Naive thymus-derived CD4-positive, alpha-beta T cell (primary cell): ENCODE data around the gene SYNC. TPM values are rescaled to one million over a fixed set of nuclear protein-coding genes. Genes with fewer than 3 reads are reported as not detected.
"Not testable (repeated sequence)": the region's sequence is repeated elsewhere in the genome, so short reads cannot be mapped to it uniquely, and the experiment has no call there.

Source experiments
- ATAC-seq: fragments of 150-1000 bp; cut with Tn5 transposase; 2 replicates; pipeline ENCODE4 v1.10.0; 2021; ENCODE audit warnings: mild to moderate bottlenecking, moderate library complexity
- CTCF ChIA-PET: fragments of 350-600 bp; sonication (Branson Sonifier 250); formaldehyde crosslinking; loops from one replicate; lab custom pipeline; 2021; ENCODE audit warnings: antibody characterized with exemption; lab: Charles Lee
- POLR2A ChIA-PET: fragments of 350-600 bp; sonication (Branson Sonifier 250); formaldehyde crosslinking; loops from one replicate; lab custom pipeline; 2021; ENCODE audit warnings: antibody characterized with exemption, inconsistent platforms; lab: Charles Lee
- DNase-seq, 9 donors: peaks; one replicate each; pipeline versions ENCODE4 v3.0.0 to v3.0.0-alpha.2; 2020 to 2022; ENCODE audit warnings: mixed read lengths in 1 of 9
- H3K27ac ChIP-seq: one replicate; pipeline ENCODE4 v1.7.0; 2013; ENCODE audit warnings: mild to moderate bottlenecking, low read depth, low read length, moderate library complexity
- H3K27me3 ChIP-seq, 2 donors: one replicate each; pipeline ENCODE4 v1.7.0; 2013; ENCODE audit warnings: low read length in 2 of 2, mild to moderate bottlenecking in 2 of 2, moderate library complexity in 2 of 2; ENCODE audit not compliant: control insufficient read depth in 2 of 2, insufficient read depth in 2 of 2
- H3K36me3 ChIP-seq, 3 experiments: 1 replicate in 2 of 3; 2 replicates in 1 of 3; pipeline ENCODE4 v1.7.0; 2013; ENCODE audit warnings: low read length in 3 of 3, mild to moderate bottlenecking in 3 of 3, moderate library complexity in 1 of 3; ENCODE audit not compliant: insufficient read depth in 3 of 3, control insufficient read depth in 2 of 3
- H3K4me1 ChIP-seq, 2 donors: one replicate each; pipeline ENCODE4 v1.7.0; 2013; ENCODE audit warnings: low read length in 2 of 2, mild to moderate bottlenecking in 2 of 2, moderate library complexity in 1 of 2; ENCODE audit not compliant: control insufficient read depth in 2 of 2, insufficient read depth in 2 of 2
- H3K4me3 ChIP-seq: 2 replicates; pipeline ENCODE4 v1.7.0; 2013; ENCODE audit warnings: mild to moderate bottlenecking, low read length
- H3K9me3 ChIP-seq, 3 experiments: 1 replicate in 2 of 3; 2 replicates in 1 of 3; pipeline ENCODE4 v1.7.0; 2013; ENCODE audit warnings: low read length in 3 of 3; ENCODE audit not compliant: control insufficient read depth in 2 of 3
- H3K27ac Mint-ChIP-seq, 9 donors: one replicate each; pipeline ENCODE4 v1.8.0; 2020 to 2022; ENCODE audit warnings: mixed read lengths in 9 of 9, mild to moderate bottlenecking in 8 of 9, moderate library complexity in 5 of 9, inconsistent platforms in 2 of 9
- H3K27me3 Mint-ChIP-seq, 5 donors: one replicate each; pipeline ENCODE4 v1.8.0; 2021 to 2022; ENCODE audit warnings: mixed read lengths in 5 of 5, mild to moderate bottlenecking in 1 of 5
- H3K36me3 Mint-ChIP-seq, 5 donors: one replicate each; pipeline ENCODE4 v1.8.0; 2020 to 2022; ENCODE audit warnings: mixed read lengths in 5 of 5, mild to moderate bottlenecking in 3 of 5, inconsistent platforms in 1 of 5
- H3K4me1 Mint-ChIP-seq, 7 donors: one replicate each; pipeline ENCODE4 v1.8.0; 2020 to 2022; ENCODE audit warnings: mixed read lengths in 7 of 7, mild to moderate bottlenecking in 3 of 7, inconsistent platforms in 1 of 7
- H3K4me3 Mint-ChIP-seq, 10 donors: one replicate each; pipeline ENCODE4 v1.8.0; 2020 to 2022; ENCODE audit warnings: mild to moderate bottlenecking in 10 of 10, mixed read lengths in 10 of 10, moderate library complexity in 6 of 10, inconsistent platforms in 2 of 10
- H3K9me3 Mint-ChIP-seq, 11 donors: one replicate each; pipeline ENCODE4 v1.8.0; 2020 to 2022; ENCODE audit warnings: mixed read lengths in 11 of 11, mild to moderate bottlenecking in 4 of 11, inconsistent platforms in 1 of 11, moderate library complexity in 1 of 11
- intact Hi-C, 2 donors: fragments of 100-400 bp; cut with micrococcal nuclease; formaldehyde crosslinking; loops; one replicate each; pipeline ENCODE4 v1.15.1; 2023
- polyA plus RNA-seq, 2 donors: library from polyadenylated mRNA; unstranded; fragments of 300-500 nt; fragmentation: Illumina TruSeq; gene quantifications; one replicate each; pipeline ENCODE4 v1.2.3, GENCODE V29; 2021
- total RNA-seq, 6 experiments: library from RNA in 5 of 6; stranded (reverse) in 5 of 6; gene quantifications; 1 replicate in 5 of 6; 2 replicates in 1 of 6; pipeline ENCODE4 v1.2.3 and lab custom pipeline; 2021 to 2026

The SYNC gene
- total and polyA plus RNA-seq, 7 experiments from 2014 or later, result not detected

GRCh38 chr1:32696996-32697395, 5.6 kb downstream of the SYNC start:
- CTCF ChIA-PET, result interaction anchor here (0.7 kb wide), 2 partner anchors 9 to 177 kb away, joined by 3 read pairs; no protein-coding TSS in a partner anchor
- ATAC-seq, POLR2A ChIA-PET, H3K27me3 ChIP-seq, DNase-seq, H3K36me3 Mint-ChIP-seq, H3K27ac Mint-ChIP-seq, H3K4me3 Mint-ChIP-seq, intact Hi-C loops, H3K4me1 ChIP-seq, H3K9me3 ChIP-seq, H3K9me3 Mint-ChIP-seq, H3K4me3 ChIP-seq, H3K27ac ChIP-seq, H3K36me3 ChIP-seq: not testable (repeated sequence)
- H3K27me3 Mint-ChIP-seq, result peaks cover 8 to 25% (median 11%) of the 10 kb centered on the region in 5 donors
- H3K4me1 Mint-ChIP-seq, result peaks cover 0 to 12% (median 3%) of the 10 kb centered on the region in 7 donors

- no peak overlapping the region for H3K27ac ChIP-seq
- no peaks in the 10 kb centered on the region for H3K27me3 ChIP-seq
- Mint-ChIP-seq H3K27me3 (peaks cover 2 to 15% (median 4%) of the 10 kb centered on the region in 5 donors), H3K27ac (no peak overlapping the region), H3K4me1 (peaks cover 0 to 10% (median 0%) of the 10 kb centered on the region in 7 donors), H3K9me3 (peaks cover 0 to 1% (median 0%) of the 10 kb centered on the region in 11 donors), H3K4me3 (no peak overlapping the region), H3K36me3 (peaks cover 0 to 4% (median 0%) of the 10 kb centered on the region in 5 donors)
- intact Hi-C loops, result no loop called here
- no peak for ATAC-seq
- H3K36me3 ChIP-seq, result no peaks in the 10 kb centered on the region
- no peaks in the 10 kb centered on the region for H3K4me1 ChIP-seq
- POLR2A ChIA-PET, result no interaction called here
- H3K9me3 ChIP-seq, result no peaks in the 10 kb centered on the region
- DNase-seq, result no peak
- H3K4me3 ChIP-seq, result no peak overlapping the region
- CTCF ChIA-PET, result interaction anchor here (0.6 kb wide), 1 partner anchor 578 kb away, joined by 4 read pairs; no protein-coding TSS in a partner anchor
These were observed 6.5 kb downstream of the SYNC start for GRCh38 chr1:32696041-32696440.

- peaks cover 0 to 1% (median 0%) of the 10 kb centered on the region in 11 donors for H3K9me3 Mint-ChIP-seq
- no peak overlapping the region for H3K4me3 Mint-ChIP-seq
These were observed 7.3 kb downstream of the SYNC start for GRCh38 chr1:32695098-32695904.

GRCh38 chr1:32693455-32694174, 9.0 kb downstream of the SYNC start:
- H3K27me3 ChIP-seq, result no peaks in the 10 kb centered on the region
- no peaks in the 10 kb centered on the region for H3K36me3 ChIP-seq
- no peaks in the 10 kb centered on the region for H3K4me1 ChIP-seq
- CTCF ChIA-PET, result no interaction called here
- H3K9me3 Mint-ChIP-seq, result no peaks in the 10 kb centered on the region
- H3K9me3 ChIP-seq, result no peaks in the 10 kb centered on the region
- H3K4me3 Mint-ChIP-seq, result no peak overlapping the region
- H3K27ac Mint-ChIP-seq, result no peak overlapping the region
- ATAC-seq (no peak), DNase-seq (no peak)
- peaks cover 0 to 4% (median 0%) of the 10 kb centered on the region in 5 donors for H3K36me3 Mint-ChIP-seq
- intact Hi-C loops, result no loop called here
- H3K4me1 Mint-ChIP-seq, result peaks cover 0 to 10% (median 0%) of the 10 kb centered on the region in 7 donors
- POLR2A ChIA-PET, result no interaction called here
- no peak overlapping the region for H3K27ac ChIP-seq
- H3K27me3 Mint-ChIP-seq, result no peaks in the 10 kb centered on the region
- H3K4me3 ChIP-seq, result no peak overlapping the region

More at GRCh38 chr1:32695098-32695904, 7.3 kb downstream of the SYNC start:
- Histone ChIP-seq H3K4me3 (no peak overlapping the region), H3K36me3 (no peaks in the 10 kb centered on the region), H3K27me3 (no peaks in the 10 kb centered on the region), H3K27ac (no peak overlapping the region), H3K4me1 (no peaks in the 10 kb centered on the region), H3K9me3 (no peaks in the 10 kb centered on the region)
- H3K4me1 Mint-ChIP-seq, result peaks cover 0 to 10% (median 0%) of the 10 kb centered on the region in 7 donors
- H3K36me3 Mint-ChIP-seq, result peaks cover 0 to 4% (median 0%) of the 10 kb centered on the region in 5 donors
- ChIA-PET POLR2A (no interaction called here), CTCF (interaction anchor here (0.6 kb wide), 1 partner anchor 579 kb away, joined by 4 read pairs; no protein-coding TSS in a partner anchor)
- H3K27ac Mint-ChIP-seq, result no peak overlapping the region
- intact Hi-C loops, result no loop called here
- ATAC-seq (no peak), DNase-seq (no peak)
- H3K27me3 Mint-ChIP-seq, result peaks cover 0 to 8% (median 4%) of the 10 kb centered on the region in 5 donors

GRCh38 chr1:32686387-32686786, 16.2 kb downstream of the SYNC start:
- Histone ChIP-seq H3K36me3 (peaks cover 0 to 32% (median 2%) of the 10 kb centered on the region in 3 experiments), H3K27ac (no peak overlapping the region), H3K27me3 (no peaks in the 10 kb centered on the region), H3K4me3 (no peak overlapping the region), H3K9me3 (no peaks in the 10 kb centered on the region), H3K4me1 (no peaks in the 10 kb centered on the region)
- POLR2A ChIA-PET, result no interaction called here
- peaks cover 0 to 2% (median 0%) of the 10 kb centered on the region in 11 donors for H3K9me3 Mint-ChIP-seq
- intact Hi-C loops, result no loop called here
- DNase-seq (no peak), ATAC-seq (no peak)
- CTCF ChIA-PET, result no interaction called here
- H3K27ac Mint-ChIP-seq, result peak overlapping the region in 4 of 9 donors; percentile 1 to 23 (median 2)
- H3K36me3 Mint-ChIP-seq, result peaks cover 0 to 27% (median 15%) of the 10 kb centered on the region in 5 donors
- no peaks in the 10 kb centered on the region for H3K4me1 Mint-ChIP-seq
- no peaks in the 10 kb centered on the region for H3K27me3 Mint-ChIP-seq
- no peak overlapping the region for H3K4me3 Mint-ChIP-seq

GRCh38 chr1:32685498-32685897, 17.1 kb downstream of the SYNC start:
- no peak for ATAC-seq
- Mint-ChIP-seq H3K36me3 (peaks cover 0 to 35% (median 16%) of the 10 kb centered on the region in 5 donors), H3K27me3 (no peaks in the 10 kb centered on the region)

More at GRCh38 chr1:32685498-32685897, 17.1 kb downstream of the SYNC start:
- H3K4me3 ChIP-seq, result no peak overlapping the region
- no peaks in the 10 kb centered on the region for H3K4me1 ChIP-seq
- intact Hi-C loops, result no loop called here
- H3K27me3 ChIP-seq, result no peaks in the 10 kb centered on the region
- H3K4me3 Mint-ChIP-seq, result no peak overlapping the region
- DNase-seq, result no peak
- H3K27ac Mint-ChIP-seq, result peak overlapping the region in 3 of 9 donors; percentile 16 to 30 (median 23)
- H3K4me1 Mint-ChIP-seq, result no peaks in the 10 kb centered on the region
- no peak overlapping the region for H3K27ac ChIP-seq
- ChIA-PET POLR2A (no interaction called here), CTCF (no interaction called here)
- H3K9me3 Mint-ChIP-seq, result peaks cover 0 to 2% (median 0%) of the 10 kb centered on the region in 11 donors
- no peaks in the 10 kb centered on the region for H3K9me3 ChIP-seq
- peaks cover 6 to 41% (median 9%) of the 10 kb centered on the region in 3 experiments for H3K36me3 ChIP-seq
